ENCODE measurements around the gene CRTC1. TPM values are rescaled to one million over a fixed set of nuclear protein-coding genes. Genes with fewer than 3 reads are reported as not detected.

The CRTC1 gene
- polyA plus RNA-seq, 12 donors = 9.8 to 29.3 (median 11.7) TPM; not detected in 1

Other genes starting within 250 kb of the CRTC1 start
- gene ISYNA1, start 245.5 kb upstream of the CRTC1 start, polyA plus RNA-seq (ENCODE audit: insufficient read length in 12 of 12) = 100 to 1,000 TPM in 10 of 12 donors, 10 to 100 TPM in 1, not detected in 1; 97.4 to 180 (median 122) TPM
- 10 to 100 TPM in 11 of 12 donors, not detected in 1; 11.1 to 35.4 (median 14.8) TPM for gene ELL, start 161.6 kb upstream of the CRTC1 start, polyA plus RNA-seq (ENCODE audit: insufficient read length in 12 of 12)
- 100 to 1,000 TPM in 7 of 12 donors, 10 to 100 TPM in 4, not detected in 1; 81.6 to 157 (median 111) TPM for gene FKBP8, start 140.1 kb upstream of the CRTC1 start, polyA plus RNA-seq (ENCODE audit: insufficient read length in 12 of 12)
- 100 to 1,000 TPM in 2 of 12 donors, 10 to 100 TPM in 9, not detected in 1; 58.9 to 125 (median 63.9) TPM for gene KXD1, start 125.8 kb upstream of the CRTC1 start, polyA plus RNA-seq (ENCODE audit: insufficient read length in 12 of 12)
- 1,000 to 10,000 TPM in 8 of 12 donors, 100 to 1,000 TPM in 3, not detected in 1; 779 to 1,239 (median 1,048) TPM for gene UBA52, start 111.8 kb upstream of the CRTC1 start, polyA plus RNA-seq (ENCODE audit: insufficient read length in 12 of 12)
- 10 to 100 TPM in 11 of 12 donors, not detected in 1; 18.6 to 49.6 (median 23.9) TPM for gene REX1BD, start 94.9 kb upstream of the CRTC1 start, polyA plus RNA-seq (ENCODE audit: insufficient read length in 12 of 12)
- gene CRLF1, start 76.9 kb upstream of the CRTC1 start, polyA plus RNA-seq (ENCODE audit: insufficient read length in 12 of 12) = 10 to 100 TPM in 5 of 12 donors, 1 to 10 TPM in 6, not detected in 1; 5.2 to 54.5 (median 8.6) TPM
- gene TMEM59L, start 70.8 kb upstream of the CRTC1 start, polyA plus RNA-seq (ENCODE audit: insufficient read length in 12 of 12) = 10 to 100 TPM in 3 of 12 donors, 1 to 10 TPM in 8, not detected in 1; 4.7 to 19.4 (median 8.2) TPM
- gene KLHL26, start 46.7 kb upstream of the CRTC1 start, polyA plus RNA-seq (ENCODE audit: insufficient read length in 12 of 12) = 1 to 10 TPM in 11 of 12 donors, not detected in 1; 2.8 to 8.5 (median 3.8) TPM
- gene COMP, start 107.6 kb downstream of the CRTC1 start, polyA plus RNA-seq (ENCODE audit: insufficient read length in 12 of 12) = 10 to 100 TPM in 5 of 12 donors, 1 to 10 TPM in 5, not detected in 2; 3.2 to 30.9 (median 9.2) TPM
- gene UPF1, start 148.3 kb downstream of the CRTC1 start, polyA plus RNA-seq (ENCODE audit: insufficient read length in 12 of 12) = 10 to 100 TPM in 11 of 12 donors, not detected in 1; 25.3 to 86.6 (median 33.8) TPM
- 10 to 100 TPM in 11 of 12 donors, not detected in 1; 15.8 to 49.2 (median 30.5) TPM for gene CERS1, start 212.5 kb downstream of the CRTC1 start, polyA plus RNA-seq (ENCODE audit: insufficient read length in 12 of 12)
- 10 to 100 TPM in 11 of 12 donors, not detected in 1; 55.2 to 96.3 (median 71.7) TPM for gene COPE, start 235.7 kb downstream of the CRTC1 start, polyA plus RNA-seq (ENCODE audit: insufficient read length in 12 of 12)
- 10 to 100 TPM in 11 of 12 donors, not detected in 1; 29.4 to 45.6 (median 34.8) TPM for gene DDX49, start 236.0 kb downstream of the CRTC1 start, polyA plus RNA-seq (ENCODE audit: insufficient read length in 12 of 12)

Measured in muscle of arm (tissue), 12 donors.